T-helper 22 cell (primary cell): ENCODE data around the gene LRIG1.
A peak's percentile ranks its signal among the peaks of the same experiment; 100 is the strongest.
"Not testable (repeated sequence)": the region's sequence is repeated elsewhere in the genome, so short reads cannot be mapped to it uniquely, and the experiment has no call there.

Experiments
- DNase-seq: peaks from one replicate; pipeline ENCODE4 v3.0.0-alpha.2; 2020; ENCODE audit warnings: low read depth

The LRIG1 gene

DNA sequence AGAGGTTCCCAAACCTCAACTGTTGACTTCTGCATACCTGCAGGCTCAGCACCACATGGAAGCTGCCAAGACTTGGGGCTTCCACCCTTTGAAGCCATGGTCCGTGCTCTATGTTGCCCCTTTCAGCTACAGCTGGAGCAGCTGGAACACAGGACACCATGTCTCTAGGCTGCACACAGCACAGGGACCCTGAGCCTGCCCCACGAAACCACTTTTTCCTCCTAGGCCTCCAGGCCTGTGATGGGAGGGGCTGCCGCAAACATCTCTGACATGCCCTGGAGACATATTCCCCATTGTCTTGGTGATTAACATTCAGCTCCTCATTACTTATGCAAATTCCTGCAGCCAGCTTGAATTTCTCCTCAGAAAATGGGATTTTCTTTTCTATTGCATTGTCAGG, 78.9 kb downstream of the LRIG1 start:
- not testable (repeated sequence) for DNase-seq

DNA sequence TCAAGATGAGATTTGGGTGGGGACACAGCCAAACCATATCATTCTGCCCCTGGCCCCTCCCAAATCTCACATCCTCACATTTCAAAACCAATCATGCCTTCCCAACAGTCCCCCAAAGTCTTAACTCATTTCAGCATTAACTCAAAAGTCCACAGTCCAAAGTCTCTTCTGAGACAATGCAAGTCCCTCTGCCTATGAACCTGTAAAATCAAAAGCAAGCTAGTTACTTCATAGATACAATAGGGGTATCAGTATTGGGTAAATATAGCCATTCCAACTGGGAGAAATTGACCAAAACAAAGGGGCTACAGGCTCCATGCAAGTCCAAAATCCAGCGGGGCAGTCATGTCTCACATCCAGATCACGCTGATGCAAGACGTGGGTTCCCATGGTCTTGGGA, 79.7 kb downstream of the LRIG1 start:
- not testable (repeated sequence) for DNase-seq

GRCh38 chr3:66419036-66419435, 81.8 kb downstream of the LRIG1 start:
- DNase-seq = no peak

- no peak for DNase-seq
These were observed 82.3 kb downstream of the LRIG1 start for GRCh38 chr3:66418475-66418931.

DNA sequence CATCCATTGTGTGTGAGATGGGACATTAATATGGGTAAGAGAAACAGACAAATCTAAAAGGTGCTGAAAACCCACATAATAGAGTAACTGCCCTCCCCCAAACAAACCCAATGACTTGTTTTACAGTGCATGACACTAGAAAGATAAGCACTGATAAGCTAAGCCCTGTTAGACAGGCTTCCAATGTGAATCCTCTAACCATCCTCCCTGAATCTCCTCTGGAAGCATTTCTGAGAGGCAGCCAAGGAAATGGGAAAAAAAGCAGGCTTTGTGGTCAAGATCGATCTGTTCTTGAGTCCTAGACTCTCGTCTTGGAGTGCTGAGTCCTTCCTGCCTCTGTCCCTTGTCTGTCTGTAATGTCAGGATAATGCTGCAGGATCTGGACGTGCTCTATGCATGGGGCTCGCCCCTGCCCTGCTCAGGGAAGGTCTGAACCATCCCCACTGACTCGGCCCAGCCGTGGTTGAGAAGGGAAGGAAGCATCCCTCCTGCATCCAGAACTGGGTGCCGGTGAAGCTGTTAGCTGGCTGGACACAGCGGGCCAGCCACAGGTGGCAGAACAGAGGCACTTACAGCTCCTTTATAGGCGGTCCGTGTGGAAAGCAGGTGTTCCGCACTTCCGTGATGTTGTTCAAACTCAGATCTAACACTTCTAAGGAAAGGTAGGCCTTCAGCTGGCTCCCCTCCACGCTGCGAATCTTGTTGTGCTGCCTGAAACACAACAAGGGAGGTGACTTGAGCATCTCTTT, 84.1 kb downstream of the LRIG1 start:
- DNase-seq = no peak

DNA sequence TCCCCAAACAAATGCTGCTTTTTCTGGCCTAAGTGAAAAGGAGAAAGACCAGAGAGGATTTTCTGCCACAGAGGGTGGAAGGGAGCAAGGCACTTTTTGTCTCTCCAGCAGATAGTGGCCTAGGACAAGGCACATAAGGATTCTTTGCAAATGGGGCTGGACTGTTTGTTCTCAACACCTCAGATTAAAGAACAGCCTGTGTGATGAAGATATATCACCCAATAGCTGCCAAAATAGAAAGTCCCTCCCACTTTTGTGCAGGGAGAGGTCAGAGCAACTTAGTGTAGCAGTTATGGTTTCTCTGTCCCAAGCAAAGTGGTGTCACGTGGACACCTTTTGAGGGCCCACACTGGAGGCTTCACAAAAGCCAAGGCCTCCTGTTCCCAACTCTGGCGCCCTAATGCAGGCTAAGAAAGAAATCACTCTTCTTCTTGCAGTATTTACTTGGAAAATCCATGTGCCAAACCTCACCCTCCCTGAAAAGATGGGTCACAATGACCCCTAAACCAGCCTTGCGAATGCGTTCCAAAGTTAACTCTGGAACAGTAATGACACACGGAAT, 84.9 kb downstream of the LRIG1 start:
- no peak for DNase-seq

DNA sequence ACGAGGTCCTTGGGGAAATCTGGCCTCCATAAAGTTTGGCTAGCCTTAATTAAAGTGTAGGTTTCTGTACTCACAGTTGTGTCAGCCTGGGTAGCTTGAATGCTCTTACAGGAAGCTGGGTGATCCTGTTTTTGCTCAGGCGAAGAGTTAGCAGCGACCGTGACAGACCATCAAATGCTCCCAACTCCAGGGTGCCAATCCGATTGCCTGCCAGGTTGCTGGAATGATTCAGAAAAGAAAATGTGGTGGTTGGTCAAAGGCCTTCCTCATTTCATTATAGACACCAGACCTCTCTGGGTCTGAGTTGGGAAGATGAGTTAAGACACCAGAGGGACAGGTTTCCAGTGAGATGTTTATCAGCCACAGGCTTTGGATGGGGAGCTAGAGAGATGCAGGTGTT, 86.0 kb downstream of the LRIG1 start:
- DNase-seq = no peak

DNA sequence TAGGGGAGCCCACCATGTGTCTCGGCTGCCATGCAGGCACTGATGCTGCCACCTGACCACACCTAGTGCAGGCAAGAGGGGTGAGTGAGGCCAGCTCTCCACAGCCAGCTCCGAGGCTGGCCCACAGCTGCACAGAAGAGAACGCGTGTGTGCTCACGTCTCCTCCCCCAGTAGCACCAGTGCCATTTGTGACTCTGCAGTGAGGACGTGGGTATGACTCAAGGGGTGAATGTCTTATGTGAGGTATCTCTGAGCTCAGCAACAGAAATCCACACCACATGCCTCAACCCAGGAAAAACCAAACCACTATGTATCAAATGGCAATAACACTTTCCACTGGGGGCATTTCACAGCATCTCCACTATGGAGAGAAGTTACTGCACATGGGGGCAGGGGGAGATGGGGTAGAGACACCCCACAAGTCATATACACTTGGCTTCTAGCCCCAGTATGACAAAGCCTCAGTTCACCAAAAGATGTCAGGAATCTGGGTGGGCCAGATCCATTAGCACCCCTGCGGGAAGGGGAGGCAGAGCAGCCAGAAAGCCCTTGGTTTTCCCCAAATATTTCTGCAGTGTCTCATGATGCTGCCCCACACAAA, 87.6 kb downstream of the LRIG1 start:
- no peak for DNase-seq

- DNase-seq = no peak
These were observed 88.6 kb downstream of the LRIG1 start for GRCh38 chr3:66411961-66412887.

GRCh38 chr3:66411474-66411873, 89.3 kb downstream of the LRIG1 start:
- no peak for DNase-seq

DNA sequence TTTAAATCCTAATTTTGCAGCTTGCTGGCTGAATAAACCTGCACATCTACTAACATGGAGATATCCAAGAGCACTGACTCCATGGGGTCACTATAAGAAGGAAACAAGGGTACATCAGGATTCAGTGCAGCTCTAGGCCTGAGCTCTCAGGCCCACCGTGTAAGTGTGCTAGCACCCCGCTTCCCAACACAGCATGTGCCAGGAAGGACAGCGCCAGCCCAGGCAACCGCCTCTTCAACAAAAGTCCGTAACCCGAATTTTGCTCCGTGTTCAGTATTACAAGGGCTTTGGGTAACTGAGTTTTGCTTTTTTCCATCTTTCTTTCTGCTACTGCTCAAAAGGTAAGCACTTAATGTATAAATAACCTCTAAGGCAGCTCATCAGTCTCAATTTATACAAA, 89.8 kb downstream of the LRIG1 start:
- no peak for DNase-seq

DNA sequence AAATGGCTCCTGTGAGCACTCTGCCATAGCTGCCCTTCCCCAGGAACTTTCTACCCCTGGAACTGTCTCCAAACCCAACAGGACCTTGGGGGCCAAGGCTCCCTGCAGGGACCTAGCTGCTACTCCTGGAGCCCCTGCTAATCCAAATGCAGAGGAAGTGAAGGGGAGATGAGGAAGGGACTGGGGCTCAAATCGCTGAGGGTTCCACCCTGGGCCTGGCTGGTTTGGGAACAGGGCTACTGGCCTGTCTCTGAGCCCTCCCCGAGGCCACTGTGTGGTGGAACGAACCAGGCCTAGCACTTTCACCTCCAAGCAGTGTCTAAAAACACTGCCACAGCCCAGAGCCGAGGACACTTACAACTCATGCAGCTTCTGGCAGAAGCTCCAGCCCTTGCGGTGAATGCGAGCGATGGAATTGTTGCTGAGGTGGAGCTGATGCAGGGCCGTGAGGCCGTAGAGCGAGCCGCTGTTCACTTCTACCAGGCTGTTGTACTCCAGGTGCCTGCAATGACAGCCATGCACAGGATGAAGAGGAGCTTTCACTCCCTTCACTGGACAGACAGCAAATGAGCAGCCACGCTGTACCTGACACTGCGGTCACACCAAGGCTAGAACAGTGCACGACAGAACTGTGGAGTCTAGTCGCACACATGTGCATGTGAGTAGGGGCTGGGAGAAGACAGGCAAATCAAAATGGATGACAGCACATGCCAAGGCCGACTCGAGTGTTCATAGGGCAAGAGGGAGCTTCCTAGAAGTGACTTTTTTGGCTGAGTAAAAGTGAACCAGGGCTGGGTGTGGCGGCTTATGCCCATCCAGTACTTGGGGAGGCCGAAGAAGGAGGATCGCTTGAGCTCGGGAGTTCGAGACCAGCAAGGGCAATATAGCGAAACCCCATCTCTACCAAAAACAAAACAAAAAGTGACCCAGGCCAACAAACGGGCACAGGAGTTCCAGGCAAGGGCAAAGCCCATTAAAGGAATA, 90.8 kb downstream of the LRIG1 start:
- no peak for DNase-seq

- peak; percentile 43 for DNase-seq
These were observed 93.1 kb downstream of the LRIG1 start for GRCh38 chr3:66407611-66408218.

DNA sequence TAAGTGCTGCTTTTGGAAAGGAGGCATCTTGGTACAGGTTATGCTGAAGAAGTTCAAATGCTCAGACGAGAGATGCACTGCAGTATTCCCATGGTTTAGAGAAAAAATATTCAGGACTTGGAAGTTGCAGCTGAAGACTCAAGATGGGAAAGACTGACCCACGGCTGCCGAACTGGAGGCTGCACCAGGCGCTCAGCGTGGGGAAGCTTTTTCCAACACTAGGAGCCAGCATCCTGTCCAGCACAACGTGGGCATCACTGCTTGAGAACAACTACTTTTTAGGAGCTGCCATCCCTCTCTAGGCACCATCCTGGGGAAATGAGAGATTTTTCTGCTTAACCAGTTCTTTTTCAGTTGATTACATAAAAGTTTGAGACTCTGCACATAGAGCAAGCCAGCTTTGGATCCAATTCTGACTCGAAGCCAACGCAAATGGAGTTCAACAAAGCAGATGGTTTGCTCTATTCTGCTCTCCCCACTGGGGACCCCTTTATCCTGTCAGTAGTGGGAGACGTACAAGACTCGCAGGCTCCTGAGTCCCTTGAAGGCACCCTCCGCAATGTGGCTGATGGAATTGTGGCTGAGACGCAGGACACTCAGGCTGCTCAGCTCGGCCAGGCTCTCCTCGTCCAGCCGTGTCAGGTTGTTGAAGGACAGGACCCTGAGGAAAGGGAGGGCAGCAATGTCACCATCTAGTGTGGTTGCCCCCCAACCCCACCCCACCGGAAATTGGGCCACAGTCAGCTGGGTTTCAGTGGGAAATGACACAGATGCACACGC, 93.8 kb downstream of the LRIG1 start:
- no peak for DNase-seq

DNA sequence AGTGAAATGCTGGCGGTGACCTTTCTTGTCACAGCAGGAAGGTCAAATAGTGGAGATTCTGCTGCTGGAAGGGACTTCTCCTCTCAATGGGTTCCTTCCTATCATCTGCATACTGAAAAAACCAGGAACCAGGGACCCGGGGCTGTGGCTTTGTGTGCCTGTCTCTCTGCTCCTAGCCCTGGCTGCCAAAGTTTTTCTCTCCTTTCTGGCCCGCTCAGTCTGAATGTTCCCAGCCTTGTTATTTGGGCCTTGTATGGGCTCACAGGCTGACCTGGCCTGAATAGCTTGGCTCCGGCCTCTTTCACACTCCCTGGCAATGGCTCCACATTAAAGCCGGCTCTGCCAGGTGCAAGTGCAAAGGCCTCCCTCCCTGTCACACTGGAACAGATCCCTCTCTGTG, 94.7 kb downstream of the LRIG1 start:
- DNase-seq = no peak

DNA sequence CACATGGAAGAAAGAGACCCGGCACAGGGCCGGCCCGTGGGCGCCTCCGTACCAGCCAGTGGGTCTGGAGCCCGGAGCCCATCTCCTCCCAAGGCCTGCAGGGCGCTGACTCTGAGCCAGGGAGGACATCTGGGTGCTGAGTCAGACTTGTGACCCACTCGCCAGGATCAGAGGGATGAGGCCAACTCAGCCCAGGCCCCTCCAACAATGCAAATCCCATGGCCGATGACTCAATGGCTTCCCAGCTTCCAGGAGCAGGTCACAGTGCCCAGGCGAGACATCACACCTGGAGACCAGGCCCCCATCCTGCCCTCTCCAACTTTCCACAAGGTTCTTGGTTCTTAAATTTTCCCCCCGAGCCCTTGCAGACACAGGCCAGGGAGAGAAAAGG, 95.1 kb downstream of the LRIG1 start:
- no peak for DNase-seq

DNA sequence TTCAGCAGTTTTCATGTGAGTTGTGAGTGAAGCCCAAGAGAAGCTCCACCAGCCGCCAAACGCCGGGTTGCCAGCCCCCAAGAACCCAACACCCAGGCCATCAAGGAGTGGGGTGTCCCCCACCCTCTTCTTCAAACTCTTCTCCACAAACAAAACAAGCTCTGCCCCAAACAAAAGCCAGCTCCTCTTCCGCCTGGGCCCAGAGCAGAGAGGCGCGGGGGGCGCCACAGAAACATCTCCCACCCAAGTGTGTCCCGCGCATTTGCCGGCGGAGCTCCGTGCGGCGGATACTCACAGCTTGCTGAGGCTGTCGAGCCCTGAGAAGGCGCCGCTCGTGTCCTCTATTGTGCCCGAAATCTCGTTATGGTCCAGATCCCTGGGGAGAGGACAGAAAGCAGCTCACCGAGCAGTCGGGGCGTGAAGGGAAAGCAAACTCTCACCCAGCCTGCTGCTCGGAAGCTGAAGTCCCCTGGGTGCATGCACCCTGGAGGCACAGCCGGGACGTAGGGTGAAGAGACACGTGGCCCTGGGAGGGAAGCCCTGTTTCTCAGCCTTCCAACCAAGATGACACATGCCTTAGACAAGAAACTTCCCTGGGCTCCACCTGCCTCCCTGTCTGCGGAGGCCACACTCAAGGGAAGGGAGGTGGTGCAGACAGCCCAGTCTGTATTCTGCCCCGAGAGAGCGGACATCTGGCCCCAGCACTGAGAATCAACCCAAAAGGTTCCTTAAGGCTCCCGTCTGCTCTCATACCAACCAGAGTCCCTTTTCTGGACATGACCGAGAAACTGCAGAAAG, 95.7 kb downstream of the LRIG1 start:
- no peak for DNase-seq

DNA sequence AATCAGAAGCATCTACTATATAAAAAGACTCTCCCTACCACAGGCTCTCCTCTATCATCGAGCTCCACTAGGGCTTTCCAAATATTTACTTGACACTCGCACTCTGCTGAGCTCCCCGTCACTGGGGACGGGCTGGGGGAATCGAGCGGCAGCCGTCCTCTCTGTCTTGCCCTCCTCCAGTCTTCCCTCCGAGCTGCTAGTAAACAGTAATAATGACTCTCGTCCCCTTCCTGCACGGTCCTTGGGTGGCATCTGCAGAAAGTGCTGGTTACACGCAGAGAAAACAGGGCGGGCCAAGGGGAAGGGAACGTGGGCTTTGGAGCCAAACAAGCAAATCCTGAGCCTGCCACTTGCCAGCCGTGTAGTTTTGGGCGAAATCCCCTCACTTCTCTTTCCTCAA, 96.6 kb downstream of the LRIG1 start:
- DNase-seq = no peak

DNA sequence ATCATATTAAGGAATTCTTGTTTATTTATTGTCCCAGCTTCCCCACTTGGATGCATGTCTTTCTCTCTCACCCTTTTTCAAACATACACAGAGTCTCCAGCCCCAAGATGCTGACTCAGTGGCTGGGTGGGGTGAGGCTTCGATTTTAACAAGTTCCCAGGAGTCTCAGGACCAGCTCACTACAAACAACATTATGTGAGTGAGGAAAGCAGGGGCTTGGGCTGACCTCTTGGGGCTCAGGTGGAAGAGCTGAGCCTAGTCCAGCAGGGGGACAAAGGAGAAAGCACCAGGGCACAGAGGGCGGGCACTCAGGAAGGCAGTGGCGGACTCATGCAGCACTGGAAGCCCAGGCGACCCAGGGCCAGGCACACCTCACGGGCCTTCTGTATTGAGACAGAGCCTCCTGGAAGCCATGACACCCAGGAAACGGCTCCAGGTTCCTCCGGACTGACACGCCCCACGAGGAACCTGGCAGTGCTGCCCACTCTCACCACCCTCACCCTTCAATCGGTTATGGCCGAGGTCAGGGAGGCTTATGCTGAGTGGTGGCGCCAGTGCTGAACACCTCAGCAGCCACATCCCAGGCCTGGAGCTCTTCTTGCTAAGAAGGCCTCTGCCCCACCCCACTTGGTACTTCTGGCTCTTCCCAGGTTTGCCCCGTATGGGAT, 97.4 kb downstream of the LRIG1 start:
- no peak for DNase-seq
